Brain pericyte (primary cell): ENCODE data around the gene SAMD11.
"Not testable (repeated sequence)": the region's sequence is repeated elsewhere in the genome, so short reads cannot be mapped to it uniquely, and the experiment has no call there.

Experiments used
- DNase-seq: peaks from one replicate; pipeline ENCODE4 v3.0.0-alpha.2; 2012; ENCODE audit warnings: low read depth, low spot score

SAMD11 gene

DNA sequence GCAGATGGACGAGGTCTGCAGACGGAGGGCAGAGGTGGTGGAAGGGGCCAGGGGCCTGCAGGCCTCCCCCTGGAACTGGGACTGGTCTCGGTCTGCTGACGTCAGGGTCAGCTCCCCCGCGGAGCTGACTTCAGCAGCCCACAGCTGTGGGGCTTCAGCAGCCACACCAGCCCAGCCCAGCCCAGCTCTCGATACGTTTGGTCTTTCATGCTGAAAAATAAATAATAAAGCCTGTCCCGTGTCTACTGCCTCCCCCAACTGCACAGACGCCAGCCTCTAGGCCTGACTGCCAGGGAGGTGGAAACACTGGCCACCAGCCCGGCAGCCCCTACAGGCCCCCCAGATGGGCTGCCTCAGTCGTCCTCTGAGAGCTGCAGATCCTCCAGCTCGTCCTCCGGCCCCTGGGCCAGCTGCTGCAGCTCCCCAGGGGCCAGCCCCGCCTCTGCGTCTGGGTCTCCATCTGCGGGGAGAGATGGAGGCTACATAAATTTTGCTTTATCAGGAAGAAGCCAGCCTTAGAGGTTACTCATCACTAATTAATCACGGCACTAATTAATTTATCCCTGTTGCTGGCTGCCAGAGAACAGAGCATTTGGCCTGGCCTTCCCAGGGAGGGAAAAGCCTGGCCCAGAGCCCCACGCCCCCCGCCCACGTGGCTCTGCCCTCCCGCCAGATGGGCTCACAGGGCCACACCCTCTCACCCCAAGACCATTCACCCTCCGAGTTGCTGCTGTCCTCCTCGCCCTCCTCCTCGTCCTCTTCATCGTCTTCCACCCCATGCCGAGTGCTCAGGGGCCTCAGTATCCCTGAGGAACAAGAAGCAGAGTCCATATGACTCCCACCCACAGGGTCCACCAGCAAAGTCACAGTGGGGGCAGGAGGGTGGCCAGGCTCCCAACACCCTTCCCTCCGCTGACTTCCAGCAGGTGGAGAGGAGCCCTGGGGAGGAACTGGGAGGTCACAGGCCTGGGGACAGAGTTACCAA, 20.9 kb downstream of the SAMD11 start:
- DNase-seq = peak; percentile 64

DNA sequence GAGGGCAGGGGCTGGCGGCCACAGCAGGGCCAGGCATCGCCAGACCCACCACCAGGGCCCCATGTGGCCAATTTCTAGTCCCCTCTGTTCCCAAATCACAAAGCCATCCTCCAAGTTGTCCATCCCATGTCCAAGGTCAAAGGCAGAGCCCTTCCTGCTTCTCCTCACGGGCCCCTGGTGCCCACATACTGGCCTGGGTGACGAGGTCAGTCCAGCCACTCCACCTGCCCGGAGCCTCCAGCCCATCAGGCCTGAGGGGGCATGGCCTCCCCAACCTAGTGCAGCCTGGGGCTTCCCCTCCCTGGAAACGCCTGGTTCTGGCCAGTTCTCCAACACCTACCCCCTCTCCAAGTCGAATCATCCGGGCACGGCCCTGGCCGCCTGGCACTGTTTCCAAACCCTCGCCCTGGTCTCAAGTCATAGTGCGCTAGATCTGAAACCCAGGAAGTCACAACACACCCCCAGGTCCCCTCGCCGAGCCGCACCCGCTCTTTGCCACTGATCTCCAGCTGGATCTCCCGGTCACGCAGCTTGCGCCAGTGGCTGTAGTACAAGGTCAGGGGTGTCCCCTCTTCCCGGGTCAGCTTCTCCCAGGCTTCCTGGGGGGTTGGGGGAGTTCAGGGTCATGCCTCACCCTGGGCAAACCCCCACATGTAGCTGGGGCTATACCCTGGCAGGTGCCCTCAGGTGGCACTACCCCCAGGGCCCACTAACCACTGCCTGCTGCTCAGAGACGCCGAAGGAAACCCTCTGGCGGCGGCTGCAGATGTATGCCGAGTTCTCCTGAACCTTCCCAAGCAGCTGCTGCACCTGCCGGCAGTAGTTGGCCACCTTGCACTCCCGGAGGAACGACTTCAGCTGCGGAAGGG, 22.2 kb downstream of the SAMD11 start:
- DNase-seq = no peak

DNA sequence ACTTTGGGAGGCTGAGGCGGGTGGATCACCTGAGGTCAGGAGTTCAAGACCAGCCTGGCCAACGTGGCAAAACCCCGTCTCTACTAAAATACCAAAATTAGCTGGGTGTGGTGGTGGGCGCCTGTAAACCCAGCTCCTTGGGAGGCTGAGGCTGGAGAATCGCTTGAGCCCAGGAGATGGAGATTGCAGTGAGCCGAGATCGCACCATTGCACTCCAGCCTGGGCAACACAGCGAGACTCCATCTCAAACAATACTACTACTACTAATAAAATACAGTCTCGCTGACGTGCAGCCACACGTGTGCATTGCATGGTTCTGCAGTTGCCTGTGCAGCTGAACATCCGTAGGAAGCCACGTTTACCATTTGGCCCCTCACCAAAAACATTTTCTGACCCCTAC, 23.1 kb downstream of the SAMD11 start:
- not testable (repeated sequence) for DNase-seq

DNA sequence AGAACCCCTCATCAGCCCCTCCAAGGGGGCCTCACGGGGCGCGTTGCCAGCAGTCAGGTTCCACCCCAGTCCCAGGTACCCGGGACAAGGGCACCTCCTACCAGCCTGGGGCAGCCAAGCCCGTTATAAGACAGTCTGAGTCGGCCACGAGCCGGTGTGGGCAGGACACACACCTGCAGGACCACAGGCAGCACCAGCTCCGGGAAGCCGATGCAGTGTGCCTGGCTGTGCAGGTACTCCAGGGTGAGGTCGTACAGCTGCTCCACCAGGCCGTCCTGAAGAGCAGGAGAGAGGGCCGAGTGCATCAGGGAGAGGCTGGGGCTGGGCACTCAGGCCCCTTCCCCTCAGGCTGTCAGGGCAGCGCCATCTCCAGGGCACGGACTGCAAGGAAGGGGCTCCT, 24.2 kb downstream of the SAMD11 start:
- no peak for DNase-seq

DNA sequence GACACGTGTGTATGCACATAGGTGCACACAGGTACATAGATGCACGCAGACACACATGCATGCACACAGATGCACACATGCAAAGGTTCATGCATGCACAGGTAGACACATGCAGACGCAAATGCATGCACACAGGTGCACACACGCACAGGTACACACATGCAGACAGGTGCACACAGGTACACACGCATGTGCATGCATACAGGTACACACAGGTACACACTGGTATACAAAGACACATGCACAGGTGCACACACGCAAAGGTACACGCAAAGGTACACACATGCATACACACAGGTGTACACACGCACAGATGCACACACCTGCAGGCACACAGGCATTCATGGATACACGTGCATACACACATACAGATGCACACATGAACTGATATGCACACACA, 26.5 kb downstream of the SAMD11 start:
- no peak for DNase-seq

DNA sequence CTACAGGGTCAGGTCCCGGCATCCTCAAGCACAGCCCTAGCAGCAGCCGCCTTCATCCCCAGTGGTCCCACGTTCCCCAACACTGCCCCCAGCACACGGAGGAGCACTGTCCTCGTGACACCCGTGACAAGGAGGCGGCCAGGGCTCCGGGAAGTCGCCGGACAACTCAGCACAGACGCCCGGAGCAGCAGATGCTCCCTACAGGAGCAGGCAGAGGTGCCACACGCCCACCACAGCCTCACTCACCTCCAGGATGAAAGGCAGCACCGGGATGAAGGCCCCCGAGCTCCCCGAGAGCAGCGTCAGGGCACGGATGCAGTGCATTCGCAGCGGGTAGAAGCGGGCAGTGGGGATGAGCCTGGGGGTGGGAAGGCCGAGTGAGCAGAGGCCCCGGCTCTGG, 27.2 kb downstream of the SAMD11 start:
- no peak for DNase-seq

DNA sequence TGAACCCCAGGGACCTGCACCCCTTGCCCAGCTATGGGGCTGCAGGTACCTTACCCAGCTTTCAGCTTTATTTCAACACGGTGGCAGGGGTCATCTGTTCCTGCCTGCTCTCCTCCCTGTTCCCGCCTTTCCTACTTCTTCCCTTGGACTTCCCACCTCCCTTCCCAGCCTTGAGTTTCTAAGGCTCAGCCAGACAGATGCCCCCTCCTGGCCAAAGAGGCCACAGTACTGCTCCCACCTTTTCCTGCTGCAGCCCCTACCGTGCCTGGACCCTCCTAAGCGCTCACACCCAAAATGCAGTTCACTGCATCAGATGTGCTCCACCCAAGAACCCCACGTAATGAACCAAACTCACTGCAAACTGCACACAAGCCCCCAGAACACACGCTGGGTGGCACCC, 27.6 kb downstream of the SAMD11 start:
- DNase-seq = no peak

DNA sequence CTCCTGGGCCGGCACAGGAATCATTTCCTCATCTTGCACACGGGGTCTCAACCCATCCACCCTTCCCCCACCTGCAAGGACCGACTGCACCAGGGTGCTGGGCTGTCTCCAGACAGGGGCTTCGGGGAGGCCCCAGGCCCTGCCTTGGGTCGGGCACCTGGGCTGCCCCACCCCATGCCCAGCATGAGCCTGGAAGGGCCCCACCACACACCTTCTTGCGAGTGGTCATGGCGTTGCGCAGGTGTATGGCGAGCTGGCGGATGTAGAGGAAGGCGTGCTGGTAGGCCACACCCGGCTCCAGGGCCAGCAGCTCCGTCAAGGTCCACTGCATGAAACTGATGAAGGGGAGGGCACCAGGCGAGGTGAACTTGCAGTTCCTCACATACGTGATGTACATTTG, 28.5 kb downstream of the SAMD11 start:
- DNase-seq = no peak

DNA sequence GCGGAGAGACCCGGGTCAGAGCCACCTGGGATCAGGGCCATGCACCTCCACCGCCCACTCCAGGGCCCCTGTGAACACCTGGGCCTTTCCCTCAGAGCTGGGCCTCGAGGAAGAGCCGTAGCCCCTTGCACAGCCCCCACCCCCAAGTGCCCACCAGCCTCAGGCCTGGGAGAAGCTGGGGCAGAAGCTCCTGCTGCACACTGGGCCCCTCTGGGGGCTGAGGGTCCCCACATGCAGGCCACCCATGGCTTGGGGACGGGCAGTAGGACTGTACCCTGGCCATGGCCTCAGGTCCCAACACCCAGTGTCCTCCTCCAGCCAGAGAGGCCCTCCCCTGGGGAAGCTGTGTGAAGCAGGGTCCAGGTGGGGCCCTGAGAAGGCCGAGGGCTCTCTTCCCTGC, 28.9 kb downstream of the SAMD11 start:
- DNase-seq = no peak

DNA sequence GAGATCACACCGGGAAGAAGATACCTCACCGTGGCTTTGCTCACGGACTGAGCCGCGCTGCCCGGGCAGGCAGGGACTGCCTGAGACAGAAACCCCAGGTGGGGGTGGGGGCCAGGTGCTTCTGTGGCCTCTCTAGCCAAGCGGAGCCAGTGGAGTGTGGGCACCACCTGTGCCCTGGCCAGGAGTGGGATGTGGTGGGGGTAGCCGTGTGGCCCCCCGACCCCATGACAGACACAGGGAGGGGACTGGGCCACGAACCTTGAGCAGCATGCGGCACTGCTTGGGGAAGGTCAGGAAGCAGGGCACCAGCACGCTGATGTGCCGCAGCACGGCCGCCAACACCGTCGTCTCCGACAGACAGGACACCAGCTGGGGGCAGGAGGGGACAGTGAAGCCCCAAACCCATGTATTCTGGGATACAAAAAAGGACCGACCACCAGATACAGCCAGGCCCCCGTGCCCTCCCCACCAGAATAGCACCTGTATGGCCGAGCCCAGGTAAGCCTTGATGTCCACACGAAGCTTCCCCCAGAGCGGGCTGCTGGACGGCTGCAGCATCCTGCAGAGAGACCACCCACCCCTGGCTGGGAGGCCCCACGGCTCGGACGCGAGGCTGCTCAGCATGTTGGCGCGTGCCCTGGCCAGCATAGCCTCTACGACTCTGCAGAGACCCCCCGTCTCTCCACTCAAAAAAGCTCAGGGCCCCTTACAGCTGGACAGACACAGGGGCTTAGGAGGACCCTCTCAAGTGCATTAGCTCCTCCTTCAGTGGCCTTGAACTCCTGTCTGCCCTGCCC, 30.0 kb downstream of the SAMD11 start:
- DNase-seq = no peak

DNA sequence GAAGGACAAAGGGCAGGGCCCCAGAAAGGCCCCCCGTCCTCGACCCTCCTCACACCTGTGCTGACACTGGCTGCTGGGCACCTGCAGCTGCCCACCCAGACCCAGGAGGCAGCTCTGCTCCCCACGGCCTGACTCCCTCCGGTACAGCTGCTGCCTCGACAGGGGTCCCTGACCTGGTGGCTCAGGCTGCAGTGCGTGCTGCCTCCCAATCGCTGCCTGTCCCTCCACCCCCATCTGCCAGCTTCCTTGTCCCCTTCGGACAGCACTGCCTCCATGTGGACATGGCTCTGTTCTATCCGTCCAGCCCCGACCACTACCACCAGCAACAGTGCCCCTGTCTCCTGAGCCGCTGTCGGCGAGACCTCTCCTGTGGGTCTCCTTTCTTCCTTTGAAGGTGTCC, 31.2 kb downstream of the SAMD11 start:
- DNase-seq = no peak

DNA sequence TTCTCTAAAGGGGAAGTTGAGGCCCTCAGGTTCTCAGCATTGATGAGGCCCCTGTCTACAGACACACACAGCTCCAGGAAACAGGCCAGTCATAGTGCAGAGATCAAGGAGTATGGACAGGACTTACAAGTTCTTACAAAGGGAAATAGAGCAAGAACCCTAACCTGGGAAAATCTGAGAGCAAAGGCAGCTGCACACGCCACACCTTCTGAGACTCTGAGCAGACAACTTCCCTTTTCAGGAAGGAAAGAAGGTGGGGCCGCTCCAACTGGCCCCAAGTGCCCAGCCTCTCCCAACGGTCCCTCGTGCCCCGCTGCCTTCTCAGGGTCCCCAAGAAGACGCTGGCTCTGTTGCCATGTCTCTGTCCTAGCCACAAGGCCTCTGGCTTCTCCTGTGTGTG, 31.8 kb downstream of the SAMD11 start:
- no peak for DNase-seq

DNA sequence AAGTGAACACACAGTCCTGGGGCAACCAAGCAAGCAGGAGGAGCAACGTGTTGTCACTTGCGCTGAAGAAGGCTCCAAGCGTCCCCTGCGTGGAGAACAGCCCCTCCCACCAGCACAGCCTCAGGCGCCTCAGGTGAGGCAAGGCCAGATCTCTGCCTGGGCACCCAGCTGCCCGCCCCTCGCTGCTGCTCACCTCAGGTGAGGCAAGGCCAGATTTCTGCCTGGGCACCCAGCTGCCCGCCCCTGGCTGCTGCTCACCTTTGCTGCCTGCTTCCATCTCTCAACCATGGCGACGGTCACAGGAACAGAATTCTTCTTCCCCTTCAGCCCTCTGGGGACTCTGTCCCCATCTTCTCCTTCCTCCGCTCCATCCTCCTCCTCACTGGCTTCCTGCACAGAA, 32.9 kb downstream of the SAMD11 start:
- DNase-seq = no peak

DNA sequence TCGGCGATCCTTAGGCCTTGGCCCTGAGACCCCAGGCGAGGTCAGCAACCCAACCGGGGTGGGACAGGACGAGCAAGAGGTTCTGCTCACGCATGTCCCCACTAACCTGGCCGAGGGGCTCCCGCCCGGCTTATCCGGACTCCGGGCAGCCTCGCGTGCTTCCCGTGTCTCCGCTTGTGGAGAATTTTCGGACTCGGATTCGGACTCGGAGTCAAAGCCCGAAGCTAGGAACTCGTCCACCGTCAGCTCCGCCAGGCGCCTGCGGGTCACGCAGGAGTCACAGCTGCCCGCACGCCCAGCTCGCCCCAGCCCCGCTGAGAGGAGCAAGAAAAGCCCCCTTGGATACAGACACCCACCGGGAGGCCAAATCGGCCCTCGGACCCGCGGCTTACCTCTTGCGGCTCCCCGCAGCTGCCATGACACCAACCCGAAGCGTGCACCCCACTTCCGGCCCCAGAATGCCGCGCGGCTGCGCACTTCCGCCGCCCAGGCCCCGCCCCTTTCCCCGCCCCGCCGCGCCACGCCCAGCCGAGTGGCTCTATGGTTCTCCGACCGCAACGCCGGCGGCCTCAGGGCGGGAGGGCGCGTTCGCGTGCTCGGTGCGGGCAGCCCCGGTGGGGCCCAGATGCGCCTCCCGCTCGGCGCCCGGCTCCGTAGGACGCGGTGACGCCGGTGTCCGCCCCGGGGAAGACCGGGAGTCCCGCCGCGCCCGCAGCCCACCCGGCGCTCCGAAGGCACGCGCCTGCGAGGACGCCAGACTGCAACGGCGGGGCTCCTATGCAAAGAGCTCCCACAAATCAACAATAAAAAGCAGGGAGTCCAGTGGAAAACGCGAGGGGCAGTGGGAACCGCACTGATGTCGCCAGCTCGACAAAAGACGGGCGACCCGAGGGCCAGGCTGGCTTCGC, 35.4 kb downstream of the SAMD11 start, which contains the start of gene NOC2L:
TSS of gene NOC2L (minus strand) at position 434 of the 908 bp plus-strand sequence. CDS start at position 418, 16 bp downstream.
- DNase-seq = peak; percentile 49

DNA sequence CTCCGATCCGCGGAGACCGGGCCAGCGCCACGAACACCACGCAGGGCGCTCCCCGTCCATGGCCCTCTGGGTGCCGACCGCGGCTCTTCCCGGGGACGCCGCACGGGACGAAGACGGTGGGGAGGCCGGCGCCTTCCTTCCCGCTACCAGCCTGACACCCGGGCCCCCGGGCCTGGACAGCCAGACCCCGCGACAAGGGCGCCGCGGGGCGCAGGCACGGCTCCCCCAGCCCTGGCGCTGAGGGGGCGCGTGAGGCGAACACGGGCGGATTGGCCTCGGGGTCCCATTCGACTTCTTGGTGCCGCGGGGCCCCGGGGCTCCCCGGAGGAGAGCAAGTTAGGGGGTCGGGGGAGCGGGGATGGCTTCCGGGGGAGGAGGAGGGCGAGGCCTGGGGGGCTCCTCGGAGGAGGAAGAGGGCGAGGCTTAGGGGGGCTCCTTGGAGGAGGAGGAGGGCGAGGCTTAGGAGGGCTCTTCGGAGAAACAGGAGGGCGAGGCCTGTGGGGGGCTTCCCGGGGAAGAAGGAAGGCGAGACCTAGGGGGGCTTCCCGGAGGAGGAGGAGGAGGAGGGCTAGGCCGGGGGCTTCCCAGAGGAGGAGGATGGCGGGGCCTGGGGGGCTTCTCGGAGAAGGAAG, 36.1 kb downstream of the SAMD11 start:
- DNase-seq = no peak

DNA sequence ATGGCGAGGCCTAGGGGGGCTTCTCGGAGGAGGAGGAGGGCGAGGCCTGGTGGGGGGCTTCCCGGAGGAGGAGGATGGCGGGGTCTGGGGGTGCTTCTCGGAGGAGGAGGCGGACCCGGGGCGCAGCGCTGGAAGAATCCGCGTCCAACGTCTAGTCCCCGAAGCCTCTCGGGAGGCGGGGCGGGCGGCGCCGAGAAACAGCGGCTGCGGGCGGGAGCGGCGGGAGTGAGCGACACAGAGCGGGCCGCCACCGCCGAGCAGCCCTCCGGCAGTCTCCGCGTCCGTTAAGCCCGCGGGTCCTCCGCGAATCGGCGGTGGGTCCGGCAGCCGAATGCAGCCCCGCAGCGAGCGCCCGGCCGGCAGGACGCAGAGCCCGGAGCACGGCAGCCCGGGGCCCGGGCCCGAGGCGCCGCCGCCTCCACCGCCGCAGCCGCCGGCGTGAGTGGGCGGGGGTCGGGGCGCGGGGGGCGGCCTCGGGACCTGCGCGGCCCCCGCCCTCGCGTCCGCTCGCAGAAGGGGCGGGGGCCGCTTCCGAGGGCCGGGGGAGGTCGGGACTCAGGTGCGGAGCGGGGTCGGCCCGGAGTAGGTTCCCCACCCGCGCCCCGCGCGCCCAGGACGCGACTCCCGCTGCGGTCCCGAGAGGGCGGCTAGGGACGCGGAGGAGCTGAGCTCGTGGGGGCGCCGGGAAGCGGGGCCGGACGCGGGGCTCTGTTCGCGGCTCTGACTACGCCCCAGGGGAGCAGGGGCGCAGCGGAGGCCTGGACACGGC, 36.8 kb downstream of the SAMD11 start, which contains the start of gene KLHL17:
TSS of gene KLHL17 (plus strand) at position 222 of the 769 bp plus-strand sequence. CDS start at position 332, 110 bp downstream.
- no peak for DNase-seq

DNA sequence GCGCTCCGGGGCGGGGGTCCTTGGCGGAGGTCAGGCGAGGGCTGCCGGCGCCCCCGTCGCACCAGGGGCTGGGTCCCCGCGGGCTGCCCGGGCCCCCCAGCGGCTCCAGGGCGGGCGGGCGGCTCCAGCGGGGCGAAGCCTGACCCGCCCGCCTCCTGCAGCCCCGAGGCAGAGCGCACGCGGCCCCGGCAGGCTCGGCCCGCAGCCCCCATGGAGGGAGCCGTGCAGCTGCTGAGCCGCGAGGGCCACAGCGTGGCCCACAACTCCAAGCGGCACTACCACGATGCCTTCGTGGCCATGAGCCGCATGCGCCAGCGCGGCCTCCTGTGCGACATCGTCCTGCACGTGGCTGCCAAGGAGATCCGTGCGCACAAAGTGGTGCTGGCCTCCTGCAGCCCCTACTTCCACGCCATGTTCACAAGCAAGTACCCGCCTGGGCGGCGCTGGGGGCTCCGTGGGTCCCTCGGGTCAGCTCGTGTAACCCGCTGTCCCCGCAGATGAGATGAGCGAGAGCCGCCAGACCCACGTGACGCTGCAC, 37.5 kb downstream of the SAMD11 start:
- no peak for DNase-seq

DNA sequence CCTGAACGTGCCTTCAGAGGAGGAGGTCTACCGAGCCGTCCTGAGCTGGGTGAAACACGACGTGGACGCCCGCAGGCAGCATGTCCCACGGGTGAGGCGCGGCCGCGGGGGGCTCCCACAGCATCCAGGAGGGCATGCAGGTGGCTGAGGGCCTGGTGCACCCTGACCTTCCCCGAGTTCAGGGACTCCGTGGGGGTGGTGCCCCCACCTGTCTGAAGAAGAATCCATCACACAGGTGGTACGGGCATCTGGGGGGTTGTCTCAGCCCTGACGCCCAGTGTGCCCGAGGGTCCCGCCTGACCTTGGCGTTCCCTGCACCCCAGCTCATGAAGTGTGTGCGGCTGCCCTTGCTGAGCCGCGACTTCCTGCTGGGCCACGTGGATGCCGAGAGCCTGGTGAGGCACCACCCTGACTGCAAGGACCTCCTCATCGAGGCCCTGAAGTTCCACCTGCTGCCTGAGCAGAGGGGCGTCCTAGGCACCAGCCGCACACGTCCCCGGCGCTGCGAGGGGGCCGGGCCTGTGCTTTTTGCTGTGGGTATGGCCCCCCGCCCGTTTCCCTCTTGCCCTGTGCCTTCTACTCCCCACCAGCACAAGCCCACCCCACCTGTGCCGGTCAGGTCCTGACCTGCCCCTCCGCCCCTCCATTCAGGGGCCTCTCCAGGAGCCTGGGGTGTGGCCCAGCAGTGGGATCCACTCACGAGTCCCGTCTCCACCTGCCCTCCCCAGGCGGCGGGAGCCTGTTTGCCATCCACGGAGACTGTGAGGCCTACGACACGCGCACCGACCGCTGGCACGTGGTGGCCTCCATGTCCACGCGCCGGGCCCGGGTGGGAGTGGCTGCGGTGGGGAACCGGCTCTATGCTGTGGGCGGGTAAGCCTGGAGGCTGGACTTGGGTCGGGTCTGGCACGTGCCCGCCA, 38.9 kb downstream of the SAMD11 start:
- DNase-seq = no peak
